Eye (tissue), 1 donor: ENCODE data around the gene MACROD2.
"Not testable (repeated sequence)": the region's sequence is repeated elsewhere in the genome, so short reads cannot be mapped to it uniquely, and the experiment has no call there.

Experiments
- DNase-seq: peaks from one replicate; pipeline ENCODE4 v3.0.0-alpha.2; 2015

The MACROD2 gene

GRCh38 chr20:15146948-15147347 is 1151.6 kb downstream of the MACROD2 start:
- no peak for DNase-seq

- DNase-seq: no peak
Observed at GRCh38 chr20:15154070-15154469, 1158.8 kb downstream of the MACROD2 start.

- no peak for DNase-seq
Observed at GRCh38 chr20:15155848-15156401, 1160.6 kb downstream of the MACROD2 start.

GRCh38 chr20:15158533-15158932 is 1163.2 kb downstream of the MACROD2 start:
- no peak for DNase-seq

GRCh38 chr20:15162079-15162647 is 1166.8 kb downstream of the MACROD2 start:
- DNase-seq: no peak

- DNase-seq: no peak
Observed at GRCh38 chr20:15163632-15164031, 1168.3 kb downstream of the MACROD2 start.

GRCh38 chr20:15164726-15165125 is 1169.4 kb downstream of the MACROD2 start:
- DNase-seq: no peak

- DNase-seq: no peak
Observed at GRCh38 chr20:15166744-15167143, 1171.4 kb downstream of the MACROD2 start.

GRCh38 chr20:15171016-15171415 is 1175.7 kb downstream of the MACROD2 start:
- no peak for DNase-seq

- no peak for DNase-seq
Observed at GRCh38 chr20:15176929-15177328, 1181.6 kb downstream of the MACROD2 start.

- no peak for DNase-seq
Observed at GRCh38 chr20:15178581-15178980, 1183.3 kb downstream of the MACROD2 start.

GRCh38 chr20:15179381-15179780 is 1184.1 kb downstream of the MACROD2 start:
- DNase-seq: no peak

GRCh38 chr20:15179781-15180180 is 1184.5 kb downstream of the MACROD2 start:
- no peak for DNase-seq

GRCh38 chr20:15185322-15185721 is 1190.0 kb downstream of the MACROD2 start:
- peak; percentile 8 for DNase-seq

- no peak for DNase-seq
Observed at GRCh38 chr20:15185913-15186312, 1190.6 kb downstream of the MACROD2 start.

- no peak for DNase-seq
Observed at GRCh38 chr20:15187612-15188011, 1192.3 kb downstream of the MACROD2 start.

- no peak for DNase-seq
Observed at GRCh38 chr20:15188415-15188814, 1193.1 kb downstream of the MACROD2 start.

- DNase-seq: no peak
Observed at GRCh38 chr20:15191082-15191723, 1195.9 kb downstream of the MACROD2 start.

GRCh38 chr20:15195378-15195777 is 1200.1 kb downstream of the MACROD2 start:
- no peak for DNase-seq

- DNase-seq: no peak
Observed at GRCh38 chr20:15196547-15197255, 1201.4 kb downstream of the MACROD2 start.

- not testable (repeated sequence) for DNase-seq
Observed at GRCh38 chr20:15198017-15198416, 1202.7 kb downstream of the MACROD2 start.

- no peak for DNase-seq
Observed at GRCh38 chr20:15199698-15200097, 1204.4 kb downstream of the MACROD2 start.

GRCh38 chr20:15200147-15200565 is 1204.8 kb downstream of the MACROD2 start:
- no peak for DNase-seq

GRCh38 chr20:15201602-15202001 is 1206.3 kb downstream of the MACROD2 start:
- no peak for DNase-seq
